OCI-LY7 (cell line): ENCODE data around the gene FNTB.

Source experiments
- CTCF ChIP-seq: fragments of 200-600 bp; sonication (generic); conservative IDR thresholded peaks from 2 replicates; pipeline ENCODE4 v1.5.1; 2014; ENCODE audit warnings: mild to moderate bottlenecking, antibody characterized with exemption, low read length, moderate library complexity, mixed read lengths
- EZH2phosphoT487 ChIP-seq: fragments of 200-600 bp; sonication (generic); IDR thresholded peaks from 2 replicates; pipeline ENCODE4 v1.6.1; 2018; ENCODE audit warnings: low read depth, borderline replicate concordance, mild to moderate bottlenecking, mixed run types, antibody characterized with exemption, low read length, moderate library complexity, mixed read lengths

- TF ChIP-seq CTCF: no peak
- no peak for TF ChIP-seq EZH2phosphoT487
Observed at GRCh38 chr14:64992328-64992885, 5.7 kb downstream of the FNTB start.
